ENCODE results near the gene PSMD9. TPM values are rescaled to one million over a fixed set of nuclear protein-coding genes. Genes with fewer than 3 reads are reported as not detected.

The PSMD9 gene
- total and polyA plus RNA-seq, 10 of the 15 experiments (the other 5 are each of a cell fraction or from before 2014, with no cell fraction given) = 14.6 to 152 (median 58.1) TPM

DNA sequence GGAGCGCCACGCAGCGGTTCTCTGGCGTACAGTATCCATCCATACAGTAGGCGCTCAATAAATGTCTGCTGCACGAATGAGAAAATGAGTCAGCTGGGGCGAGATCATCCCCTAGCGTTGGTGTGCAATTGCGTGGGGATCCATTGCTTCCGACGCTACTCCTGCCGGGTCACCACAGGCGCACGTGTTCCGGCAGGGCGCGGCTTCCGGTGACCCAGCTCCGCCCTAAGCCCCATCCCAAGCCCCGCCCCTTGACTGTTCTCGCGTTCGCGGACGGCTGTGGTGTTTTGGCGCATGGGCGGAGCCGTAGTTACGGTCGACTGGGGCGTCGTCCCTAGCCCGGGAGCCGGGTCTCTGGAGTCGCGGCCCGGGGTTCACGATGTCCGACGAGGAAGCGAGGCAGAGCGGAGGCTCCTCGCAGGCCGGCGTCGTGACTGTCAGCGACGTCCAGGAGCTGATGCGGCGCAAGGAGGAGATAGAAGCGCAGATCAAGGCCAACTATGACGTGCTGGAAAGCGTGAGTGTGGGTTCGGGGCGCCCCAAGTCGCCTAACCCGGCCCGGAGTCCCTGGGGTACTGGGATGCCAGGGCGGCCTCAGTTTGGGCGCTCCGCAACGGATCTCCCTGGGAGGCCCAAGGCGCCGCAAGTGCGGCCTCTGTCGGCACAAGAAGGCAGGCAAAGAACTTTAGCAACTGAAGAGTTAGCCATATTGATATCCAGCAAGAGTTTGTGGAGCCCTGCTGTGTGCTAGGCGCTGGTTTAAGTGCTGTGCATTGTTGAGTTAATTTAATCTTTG, at the start of gene PSMD9 (continued):
- TF ChIP-seq, protein P1, sequence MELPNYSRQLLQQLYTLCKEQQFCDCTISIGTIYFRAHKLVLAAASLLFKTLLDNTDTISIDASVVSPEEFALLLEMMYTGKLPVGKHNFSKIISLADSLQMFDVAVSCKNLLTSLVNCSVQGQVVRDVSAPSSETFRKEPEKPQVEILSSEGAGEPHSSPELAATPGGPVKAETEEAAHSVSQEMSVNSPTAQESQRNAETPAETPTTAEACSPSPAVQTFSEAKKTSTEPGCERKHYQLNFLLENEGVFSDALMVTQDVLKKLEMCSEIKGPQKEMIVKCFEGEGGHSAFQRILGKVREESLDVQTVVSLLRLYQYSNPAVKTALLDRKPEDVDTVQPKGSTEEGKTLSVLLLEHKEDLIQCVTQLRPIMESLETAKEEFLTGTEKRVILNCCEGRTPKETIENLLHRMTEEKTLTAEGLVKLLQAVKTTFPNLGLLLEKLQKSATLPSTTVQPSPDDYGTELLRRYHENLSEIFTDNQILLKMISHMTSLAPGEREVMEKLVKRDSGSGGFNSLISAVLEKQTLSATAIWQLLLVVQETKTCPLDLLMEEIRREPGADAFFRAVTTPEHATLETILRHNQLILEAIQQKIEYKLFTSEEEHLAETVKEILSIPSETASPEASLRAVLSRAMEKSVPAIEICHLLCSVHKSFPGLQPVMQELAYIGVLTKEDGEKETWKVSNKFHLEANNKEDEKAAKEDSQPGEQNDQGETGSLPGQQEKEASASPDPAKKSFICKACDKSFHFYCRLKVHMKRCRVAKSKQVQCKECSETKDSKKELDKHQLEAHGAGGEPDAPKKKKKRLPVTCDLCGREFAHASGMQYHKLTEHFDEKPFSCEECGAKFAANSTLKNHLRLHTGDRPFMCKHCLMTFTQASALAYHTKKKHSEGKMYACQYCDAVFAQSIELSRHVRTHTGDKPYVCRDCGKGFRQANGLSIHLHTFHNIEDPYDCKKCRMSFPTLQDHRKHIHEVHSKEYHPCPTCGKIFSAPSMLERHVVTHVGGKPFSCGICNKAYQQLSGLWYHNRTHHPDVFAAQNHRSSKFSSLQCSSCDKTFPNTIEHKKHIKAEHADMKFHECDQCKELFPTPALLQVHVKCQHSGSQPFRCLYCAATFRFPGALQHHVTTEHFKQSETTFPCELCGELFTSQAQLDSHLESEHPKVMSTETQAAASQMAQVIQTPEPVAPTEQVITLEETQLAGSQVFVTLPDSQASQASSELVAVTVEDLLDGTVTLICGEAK (IDR thresholded peaks at IDR 0.05; ENCODE audit: borderline replicate concordance) = peak; percentile 95
- TF ChIP-seq CBFB (IDR thresholded peaks at IDR 0.05; ENCODE audit: low read depth) (peak; percentile 58; the same call in 1 of the 2 replicates), MEF2B (IDR thresholded peaks at IDR 0.05; ENCODE audit: partially characterized antibody, poor library complexity, severe bottlenecking) (peak; percentile 80), CBX5 (IDR thresholded peaks at IDR 0.05; ENCODE audit: low read depth) (no peak), DPF2 (IDR thresholded peaks at IDR 0.05) (peak; percentile 74), BRCA1 (IDR thresholded peaks at IDR 0.05; ENCODE audit: low read depth, low read length) (0 out of 2 replicates have a peak, but pooled peaks have one; percentile 16), SMC3 (IDR thresholded peaks at IDR 0.05; ENCODE audit: borderline replicate concordance, low read length) (peak; percentile 34; the same call in 1 of the 2 replicates), LARP7 (IDR thresholded peaks at IDR 0.05) (peak; percentile 88), SUZ12 (IDR thresholded peaks at IDR 0.05; ENCODE audit: unreplicated experiment) (no peak)
- TF ChIP-seq, protein P2, sequence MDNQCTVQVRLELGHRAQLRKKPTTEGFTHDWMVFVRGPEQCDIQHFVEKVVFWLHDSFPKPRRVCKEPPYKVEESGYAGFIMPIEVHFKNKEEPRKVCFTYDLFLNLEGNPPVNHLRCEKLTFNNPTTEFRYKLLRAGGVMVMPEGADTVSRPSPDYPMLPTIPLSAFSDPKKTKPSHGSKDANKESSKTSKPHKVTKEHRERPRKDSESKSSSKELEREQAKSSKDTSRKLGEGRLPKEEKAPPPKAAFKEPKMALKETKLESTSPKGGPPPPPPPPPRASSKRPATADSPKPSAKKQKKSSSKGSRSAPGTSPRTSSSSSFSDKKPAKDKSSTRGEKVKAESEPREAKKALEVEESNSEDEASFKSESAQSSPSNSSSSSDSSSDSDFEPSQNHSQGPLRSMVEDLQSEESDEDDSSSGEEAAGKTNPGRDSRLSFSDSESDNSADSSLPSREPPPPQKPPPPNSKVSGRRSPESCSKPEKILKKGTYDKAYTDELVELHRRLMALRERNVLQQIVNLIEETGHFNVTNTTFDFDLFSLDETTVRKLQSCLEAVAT (IDR thresholded peaks at IDR 0.05) = peak; percentile 71; the same call in 1 of the 2 replicates
- TF ChIP-seq, protein P3, sequence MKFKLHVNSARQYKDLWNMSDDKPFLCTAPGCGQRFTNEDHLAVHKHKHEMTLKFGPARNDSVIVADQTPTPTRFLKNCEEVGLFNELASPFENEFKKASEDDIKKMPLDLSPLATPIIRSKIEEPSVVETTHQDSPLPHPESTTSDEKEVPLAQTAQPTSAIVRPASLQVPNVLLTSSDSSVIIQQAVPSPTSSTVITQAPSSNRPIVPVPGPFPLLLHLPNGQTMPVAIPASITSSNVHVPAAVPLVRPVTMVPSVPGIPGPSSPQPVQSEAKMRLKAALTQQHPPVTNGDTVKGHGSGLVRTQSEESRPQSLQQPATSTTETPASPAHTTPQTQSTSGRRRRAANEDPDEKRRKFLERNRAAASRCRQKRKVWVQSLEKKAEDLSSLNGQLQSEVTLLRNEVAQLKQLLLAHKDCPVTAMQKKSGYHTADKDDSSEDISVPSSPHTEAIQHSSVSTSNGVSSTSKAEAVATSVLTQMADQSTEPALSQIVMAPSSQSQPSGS (IDR thresholded peaks at IDR 0.05; ENCODE audit: low read length) = no peak; the same call in 1 of the 2 replicates
- TF ChIP-seq, protein P4, sequence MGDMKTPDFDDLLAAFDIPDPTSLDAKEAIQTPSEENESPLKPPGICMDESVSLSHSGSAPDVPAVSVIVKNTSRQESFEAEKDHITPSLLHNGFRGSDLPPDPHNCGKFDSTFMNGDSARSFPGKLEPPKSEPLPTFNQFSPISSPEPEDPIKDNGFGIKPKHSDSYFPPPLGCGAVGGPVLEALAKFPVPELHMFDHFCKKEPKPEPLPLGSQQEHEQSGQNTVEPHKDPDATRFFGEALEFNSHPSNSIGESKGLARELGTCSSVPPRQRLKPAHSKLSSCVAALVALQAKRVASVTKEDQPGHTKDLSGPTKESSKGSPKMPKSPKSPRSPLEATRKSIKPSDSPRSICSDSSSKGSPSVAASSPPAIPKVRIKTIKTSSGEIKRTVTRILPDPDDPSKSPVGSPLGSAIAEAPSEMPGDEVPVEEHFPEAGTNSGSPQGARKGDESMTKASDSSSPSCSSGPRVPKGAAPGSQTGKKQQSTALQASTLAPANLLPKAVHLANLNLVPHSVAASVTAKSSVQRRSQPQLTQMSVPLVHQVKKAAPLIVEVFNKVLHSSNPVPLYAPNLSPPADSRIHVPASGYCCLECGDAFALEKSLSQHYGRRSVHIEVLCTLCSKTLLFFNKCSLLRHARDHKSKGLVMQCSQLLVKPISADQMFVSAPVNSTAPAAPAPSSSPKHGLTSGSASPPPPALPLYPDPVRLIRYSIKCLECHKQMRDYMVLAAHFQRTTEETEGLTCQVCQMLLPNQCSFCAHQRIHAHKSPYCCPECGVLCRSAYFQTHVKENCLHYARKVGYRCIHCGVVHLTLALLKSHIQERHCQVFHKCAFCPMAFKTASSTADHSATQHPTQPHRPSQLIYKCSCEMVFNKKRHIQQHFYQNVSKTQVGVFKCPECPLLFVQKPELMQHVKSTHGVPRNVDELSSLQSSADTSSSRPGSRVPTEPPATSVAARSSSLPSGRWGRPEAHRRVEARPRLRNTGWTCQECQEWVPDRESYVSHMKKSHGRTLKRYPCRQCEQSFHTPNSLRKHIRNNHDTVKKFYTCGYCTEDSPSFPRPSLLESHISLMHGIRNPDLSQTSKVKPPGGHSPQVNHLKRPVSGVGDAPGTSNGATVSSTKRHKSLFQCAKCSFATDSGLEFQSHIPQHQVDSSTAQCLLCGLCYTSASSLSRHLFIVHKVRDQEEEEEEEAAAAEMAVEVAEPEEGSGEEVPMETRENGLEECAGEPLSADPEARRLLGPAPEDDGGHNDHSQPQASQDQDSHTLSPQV (IDR thresholded peaks at IDR 0.05) = no peak
- TF ChIP-seq, protein P5, sequence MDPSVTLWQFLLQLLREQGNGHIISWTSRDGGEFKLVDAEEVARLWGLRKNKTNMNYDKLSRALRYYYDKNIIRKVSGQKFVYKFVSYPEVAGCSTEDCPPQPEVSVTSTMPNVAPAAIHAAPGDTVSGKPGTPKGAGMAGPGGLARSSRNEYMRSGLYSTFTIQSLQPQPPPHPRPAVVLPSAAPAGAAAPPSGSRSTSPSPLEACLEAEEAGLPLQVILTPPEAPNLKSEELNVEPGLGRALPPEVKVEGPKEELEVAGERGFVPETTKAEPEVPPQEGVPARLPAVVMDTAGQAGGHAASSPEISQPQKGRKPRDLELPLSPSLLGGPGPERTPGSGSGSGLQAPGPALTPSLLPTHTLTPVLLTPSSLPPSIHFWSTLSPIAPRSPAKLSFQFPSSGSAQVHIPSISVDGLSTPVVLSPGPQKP (IDR thresholded peaks at IDR 0.05; ENCODE audit: low read depth, low read length) = peak; percentile 84; the same call in 1 of the 2 replicates

All from GM12878 (cell line).